GM21367 (cell line): ENCODE measurements around the gene RRP15.
A peak's percentile ranks its signal among the peaks of the same experiment; 100 is the strongest.

Source experiments
- ATAC-seq: cut with Tn5 transposase; IDR thresholded peaks from one replicate; pipeline ENCODE4 v1.9.1; 2021; ENCODE audit not compliant: unreplicated experiment

RRP15 gene, protein sequence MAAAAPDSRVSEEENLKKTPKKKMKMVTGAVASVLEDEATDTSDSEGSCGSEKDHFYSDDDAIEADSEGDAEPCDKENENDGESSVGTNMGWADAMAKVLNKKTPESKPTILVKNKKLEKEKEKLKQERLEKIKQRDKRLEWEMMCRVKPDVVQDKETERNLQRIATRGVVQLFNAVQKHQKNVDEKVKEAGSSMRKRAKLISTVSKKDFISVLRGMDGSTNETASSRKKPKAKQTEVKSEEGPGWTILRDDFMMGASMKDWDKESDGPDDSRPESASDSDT

GRCh38 chr1:218284917-218285635 lies at the start of gene RRP15:
RRP15 (plus strand) TSS chr1:218285293; CDS start chr1:218285317, 24 bp downstream.
- ATAC-seq, result peak; percentile 99

DNA sequence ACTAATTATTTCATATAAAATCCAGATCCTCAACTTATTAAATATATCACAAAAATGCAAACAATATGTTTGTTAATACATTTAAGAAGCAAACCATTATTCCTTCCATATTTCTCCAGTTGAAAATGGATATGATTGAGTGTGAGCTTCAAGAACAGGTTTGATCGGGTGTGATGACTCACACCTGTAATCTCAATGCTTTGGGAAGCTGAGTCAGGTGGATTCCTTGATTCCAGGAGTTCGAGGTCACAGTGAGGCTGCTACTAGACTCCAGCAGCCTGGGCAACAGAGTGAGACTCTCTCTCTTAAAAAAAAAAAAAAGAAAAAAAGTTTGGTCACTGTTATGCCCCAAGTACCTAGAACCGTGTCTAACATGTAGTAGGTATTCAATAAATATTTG lies 42.9 kb upstream of the RRP15 start:
- ATAC-seq, result no peak

DNA sequence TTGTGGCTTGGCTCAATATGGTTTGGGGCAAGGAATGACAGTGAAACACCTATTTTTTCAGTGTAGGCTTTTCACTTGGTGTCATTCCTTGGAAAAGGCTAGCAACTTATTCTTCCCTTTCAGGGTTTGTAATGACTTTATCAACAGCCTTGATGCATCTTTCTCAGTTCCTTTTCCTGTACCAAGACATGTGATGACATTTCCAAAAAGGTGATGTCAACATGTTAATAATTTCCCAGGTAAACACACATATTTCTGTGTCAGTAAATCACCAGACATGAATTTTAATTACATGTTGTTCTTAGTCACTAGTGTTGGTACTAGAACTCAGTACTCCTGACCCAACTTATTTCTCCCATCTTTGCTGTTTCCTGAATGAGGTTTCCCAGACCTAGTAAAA lies 37.8 kb upstream of the RRP15 start:
- ATAC-seq, result no peak

DNA sequence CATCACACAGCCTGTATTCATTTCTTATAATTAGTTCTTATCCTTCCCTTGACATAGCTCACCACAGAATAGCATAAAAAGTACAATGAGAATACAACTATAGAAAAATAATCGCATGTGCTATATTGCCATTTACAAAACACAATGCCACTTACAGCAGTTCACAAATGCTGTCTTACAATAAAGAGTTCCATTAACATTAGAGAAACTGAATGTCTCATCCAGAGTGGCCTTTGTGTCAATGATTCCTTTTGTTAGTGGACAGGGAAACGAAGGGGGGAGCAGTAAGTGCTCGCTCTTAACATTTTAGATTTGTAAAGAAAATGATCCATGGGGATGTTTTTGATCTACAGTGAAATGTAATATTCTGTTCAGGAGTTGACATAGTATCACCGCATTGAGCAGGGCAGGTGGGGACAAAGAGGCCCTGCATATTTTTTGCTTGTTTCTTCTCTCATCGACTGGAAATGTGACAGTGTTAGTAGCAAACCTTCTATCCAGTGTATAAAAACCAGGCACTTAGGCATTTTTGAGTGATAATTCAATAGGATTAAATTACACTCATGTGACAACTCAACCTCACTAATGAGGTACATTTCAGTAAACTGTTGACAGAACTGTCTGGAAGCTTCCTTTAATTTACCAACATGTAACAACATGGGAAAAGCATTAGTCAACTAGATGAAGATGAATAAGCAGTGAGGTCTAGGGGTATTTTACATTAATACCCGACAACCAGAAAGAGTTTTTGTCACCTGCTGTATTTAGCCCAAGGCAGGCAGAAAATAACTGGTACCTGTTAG lies 35.6 kb upstream of the RRP15 start:
- no peak for ATAC-seq

DNA sequence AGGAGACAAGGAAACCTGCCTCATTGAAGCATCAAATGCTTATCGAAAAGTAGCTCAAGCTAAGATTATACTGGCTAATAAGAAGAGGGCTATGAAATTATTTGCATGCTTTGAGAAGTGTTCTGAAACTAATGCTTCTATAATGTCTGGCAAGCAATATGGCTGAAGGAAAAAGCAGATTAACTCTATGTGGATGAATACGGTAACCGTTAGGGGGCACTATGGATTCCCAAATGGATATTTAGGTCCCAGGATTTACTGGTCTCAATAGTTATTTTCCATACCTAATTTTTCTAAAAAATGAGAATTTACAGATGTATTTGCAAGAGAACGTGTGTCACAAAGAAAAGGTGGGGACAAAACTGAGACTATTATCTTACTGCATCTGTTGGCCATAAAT lies 34.6 kb upstream of the RRP15 start:
- no peak for ATAC-seq

DNA sequence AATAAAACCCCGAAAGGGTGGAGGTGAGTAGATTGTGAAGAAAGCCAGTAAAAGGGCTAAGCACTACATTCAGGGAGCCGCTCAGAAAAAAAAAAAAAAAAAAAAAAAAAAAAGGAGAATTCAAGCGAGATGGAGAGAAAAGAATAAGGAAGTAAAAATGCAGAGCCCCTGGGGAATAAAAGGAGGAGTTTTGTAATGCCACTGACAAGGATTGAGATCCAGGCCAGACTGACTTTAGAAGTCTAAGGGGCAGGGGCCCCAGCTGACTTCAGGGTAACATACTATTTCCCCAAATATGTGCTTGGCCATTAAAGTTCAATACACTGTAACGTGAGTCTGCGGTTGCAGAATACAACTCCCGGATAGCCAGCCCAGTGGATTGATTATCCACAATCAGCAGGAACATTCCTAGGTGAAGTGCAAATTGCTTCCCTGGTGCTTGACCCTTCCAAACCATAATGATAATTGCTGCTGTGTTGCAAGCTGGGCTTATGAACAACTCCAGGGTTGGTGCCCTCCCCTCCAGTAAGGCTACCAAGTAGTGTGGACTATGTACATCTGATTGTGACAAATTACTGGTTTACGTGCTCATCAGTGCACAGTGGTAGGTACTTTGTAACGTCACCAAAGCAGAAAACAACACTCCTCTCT lies 30.7 kb upstream of the RRP15 start:
- no peak for ATAC-seq

DNA sequence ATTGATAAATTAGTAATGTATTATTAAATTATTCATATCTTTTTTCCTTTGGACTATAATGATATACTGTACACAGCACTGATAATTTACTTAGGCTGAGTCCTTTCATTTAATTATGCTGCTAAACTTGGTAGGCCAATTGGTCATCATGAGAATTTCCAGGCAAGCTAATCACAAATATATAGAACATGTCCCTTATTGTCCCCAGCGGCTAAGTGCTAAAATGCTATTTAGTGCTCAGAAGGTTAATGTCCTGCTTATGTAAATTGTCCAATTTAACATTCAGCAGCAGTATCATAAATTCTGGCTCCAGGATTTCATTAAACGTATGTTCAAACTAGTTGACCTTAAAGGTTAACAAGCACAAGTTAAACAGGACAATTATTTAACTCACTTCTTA lies 30.0 kb upstream of the RRP15 start:
- no peak for ATAC-seq

DNA sequence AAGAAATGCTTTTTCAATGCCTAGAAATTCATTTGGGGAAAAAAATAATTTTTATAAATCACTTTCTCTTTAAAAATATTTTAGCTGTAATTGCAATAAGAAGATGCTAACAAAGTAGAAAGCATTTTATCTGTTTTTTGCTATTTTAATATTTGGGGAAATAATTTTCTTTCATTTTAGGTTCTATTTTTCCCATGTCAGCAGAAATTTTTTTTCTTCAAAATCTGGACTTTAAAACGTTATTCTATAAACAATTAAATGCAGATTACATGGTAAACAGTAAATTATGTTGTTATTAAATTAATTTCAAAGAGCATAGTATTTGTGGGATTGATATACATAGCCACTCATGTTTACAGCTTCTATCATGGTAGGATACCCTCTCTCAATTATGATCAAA lies 27.7 kb upstream of the RRP15 start:
- ATAC-seq, result no peak

- ATAC-seq, result no peak
Measured at GRCh38 chr1:218257971-218258370, 27.1 kb upstream of the RRP15 start.

DNA sequence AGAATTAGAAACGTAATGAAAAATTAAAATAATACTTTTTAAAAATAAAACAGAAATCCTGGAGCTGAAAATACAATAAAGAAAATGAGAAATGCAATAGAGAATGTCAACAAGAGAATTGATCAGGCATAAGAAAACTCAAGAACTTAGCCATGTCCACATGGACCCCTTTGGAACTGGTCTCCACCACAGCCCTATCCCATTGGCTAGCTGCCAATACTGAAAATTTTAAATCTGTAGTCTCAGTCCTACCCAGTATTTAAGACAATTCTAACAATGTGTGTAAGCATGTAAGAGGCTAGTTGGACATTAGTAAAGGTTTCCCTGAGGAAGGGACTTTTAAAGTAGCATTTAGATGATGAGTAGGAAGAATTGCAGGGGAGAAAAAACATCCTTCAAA lies 25.8 kb upstream of the RRP15 start:
- ATAC-seq, result no peak

DNA sequence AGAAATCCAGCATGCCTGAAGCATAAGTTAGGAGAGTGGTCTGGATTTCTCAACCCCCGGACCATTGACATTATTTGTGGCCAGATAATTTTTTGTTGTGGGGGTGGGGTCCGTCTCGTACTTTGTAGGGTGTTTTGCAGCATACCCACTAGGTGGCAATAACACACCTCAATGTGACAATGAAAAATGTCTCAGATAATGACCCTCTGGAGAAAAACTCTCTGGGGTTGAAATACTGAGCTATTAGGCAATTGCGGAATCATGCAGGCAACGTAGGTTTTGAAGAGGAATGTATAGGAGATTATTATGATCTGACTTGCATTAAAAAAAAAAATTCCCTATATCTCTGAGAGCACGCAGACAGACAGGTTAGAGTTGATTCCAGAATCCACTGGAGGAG lies 25.3 kb upstream of the RRP15 start:
- ATAC-seq, result peak; percentile 57

- ATAC-seq, result no peak
Measured at GRCh38 chr1:218262259-218262658, 22.8 kb upstream of the RRP15 start.

DNA sequence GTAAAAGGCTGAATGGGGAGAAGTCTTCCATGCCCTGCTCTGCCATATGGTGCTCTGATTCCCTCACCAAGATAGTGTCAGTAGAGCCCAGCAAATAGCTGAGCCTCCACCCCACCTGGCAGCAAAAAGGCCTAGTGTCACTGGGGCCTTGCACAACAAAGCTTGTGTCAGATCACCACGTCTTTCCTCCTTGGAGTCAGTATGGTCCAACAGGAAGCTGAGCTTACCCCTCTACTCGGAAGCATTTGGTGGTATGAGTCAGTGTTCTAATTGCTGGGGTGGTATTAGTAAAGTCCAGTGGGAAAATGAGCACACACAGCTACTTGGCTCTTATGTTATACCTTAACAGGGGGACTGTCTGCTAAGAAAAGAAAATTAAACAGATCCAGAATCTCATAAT lies 18.7 kb upstream of the RRP15 start:
- ATAC-seq, result no peak

DNA sequence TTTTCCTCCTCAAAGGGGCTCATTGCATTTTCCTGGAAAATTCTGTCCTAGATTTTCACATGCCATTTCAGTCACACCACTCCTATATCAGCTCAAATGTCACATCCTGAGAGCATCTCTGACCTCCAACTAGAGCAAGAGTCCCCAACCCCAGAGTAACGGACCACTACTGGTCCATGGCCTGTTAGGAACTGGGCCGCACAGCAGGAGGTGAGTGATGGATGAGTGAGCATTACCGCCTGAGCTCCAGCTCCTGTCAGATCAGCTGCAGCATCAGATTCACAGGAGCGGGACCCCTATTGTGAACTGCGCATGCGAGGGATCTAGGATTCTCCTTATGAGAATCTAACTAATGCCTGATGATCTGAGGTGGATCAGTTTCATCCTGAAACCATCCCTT lies 12.7 kb upstream of the RRP15 start:
- ATAC-seq, result no peak

- no peak for ATAC-seq
Measured at GRCh38 chr1:218273762-218274479, 11.2 kb upstream of the RRP15 start.

GRCh38 chr1:218274511-218274910 lies 10.6 kb upstream of the RRP15 start:
- no peak for ATAC-seq

GRCh38 chr1:218275823-218276222 lies 9.3 kb upstream of the RRP15 start:
- ATAC-seq, result no peak

DNA sequence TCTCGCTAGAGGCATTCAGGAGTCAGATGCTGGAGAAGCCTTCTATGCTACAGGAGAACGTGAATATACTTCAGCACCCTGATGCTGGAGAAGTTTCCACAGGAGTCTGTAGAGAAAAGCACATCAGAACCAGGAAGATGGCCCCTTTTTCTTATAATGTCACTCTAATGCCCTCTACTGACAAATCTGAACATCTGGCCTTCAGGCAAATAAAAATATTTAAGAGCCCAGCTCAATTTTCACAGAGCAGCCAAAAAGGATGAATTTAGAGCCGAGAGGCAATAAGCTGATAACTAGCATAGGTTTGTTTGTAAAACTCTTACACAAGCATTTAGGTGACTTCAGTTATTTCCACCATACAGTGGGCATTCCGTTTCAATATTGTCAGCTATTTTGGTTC lies 3.8 kb upstream of the RRP15 start:
- no peak for ATAC-seq

- peak; percentile 17 for ATAC-seq
Measured at GRCh38 chr1:218284377-218284916, 646 bp upstream of the RRP15 start.

- ATAC-seq, result no peak
Measured at GRCh38 chr1:218292515-218292914, 7.4 kb downstream of the RRP15 start.
